Measurements from ENCODE around the gene COL4A1.
A peak's percentile ranks its signal among the peaks of the same experiment; 100 is the strongest.

Gene COL4A1

DNA sequence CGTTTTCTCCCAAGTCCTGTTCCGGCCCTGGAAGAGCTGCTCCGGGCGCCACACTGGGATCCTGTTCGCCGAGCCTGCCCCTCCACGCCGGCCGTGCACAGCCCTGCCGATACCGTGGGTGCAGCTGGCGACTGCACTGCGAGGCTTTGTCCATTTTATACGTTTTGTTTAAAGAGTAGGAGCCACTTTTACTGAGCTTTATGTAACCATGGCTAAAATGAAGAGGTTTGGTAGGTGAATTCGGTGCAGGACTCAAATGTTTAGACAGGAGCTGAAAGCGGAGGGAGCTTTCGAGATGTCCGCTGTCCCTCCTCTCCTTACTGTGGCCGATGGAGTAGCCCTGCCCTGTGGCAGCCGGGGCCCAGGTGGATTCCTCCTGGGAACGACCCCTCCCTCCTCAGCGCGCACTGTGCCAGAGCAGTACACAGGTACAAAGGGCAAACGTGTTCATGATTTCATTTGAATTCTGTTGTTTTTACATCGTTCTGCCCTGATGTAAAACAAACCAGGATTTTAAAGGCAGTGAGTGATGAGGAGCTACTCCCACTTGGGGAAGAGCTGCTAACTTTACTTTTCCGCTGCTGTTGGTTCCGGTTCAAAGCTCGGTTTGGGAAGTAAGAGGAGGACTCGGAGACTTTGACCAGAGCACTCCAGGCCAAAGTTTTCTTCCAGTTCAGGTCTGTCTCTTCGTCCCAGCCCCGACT lies 1.9 kb upstream of the COL4A1 start:
- DNase-seq = peak in 2 of 3 experiments; percentile 72

DNA sequence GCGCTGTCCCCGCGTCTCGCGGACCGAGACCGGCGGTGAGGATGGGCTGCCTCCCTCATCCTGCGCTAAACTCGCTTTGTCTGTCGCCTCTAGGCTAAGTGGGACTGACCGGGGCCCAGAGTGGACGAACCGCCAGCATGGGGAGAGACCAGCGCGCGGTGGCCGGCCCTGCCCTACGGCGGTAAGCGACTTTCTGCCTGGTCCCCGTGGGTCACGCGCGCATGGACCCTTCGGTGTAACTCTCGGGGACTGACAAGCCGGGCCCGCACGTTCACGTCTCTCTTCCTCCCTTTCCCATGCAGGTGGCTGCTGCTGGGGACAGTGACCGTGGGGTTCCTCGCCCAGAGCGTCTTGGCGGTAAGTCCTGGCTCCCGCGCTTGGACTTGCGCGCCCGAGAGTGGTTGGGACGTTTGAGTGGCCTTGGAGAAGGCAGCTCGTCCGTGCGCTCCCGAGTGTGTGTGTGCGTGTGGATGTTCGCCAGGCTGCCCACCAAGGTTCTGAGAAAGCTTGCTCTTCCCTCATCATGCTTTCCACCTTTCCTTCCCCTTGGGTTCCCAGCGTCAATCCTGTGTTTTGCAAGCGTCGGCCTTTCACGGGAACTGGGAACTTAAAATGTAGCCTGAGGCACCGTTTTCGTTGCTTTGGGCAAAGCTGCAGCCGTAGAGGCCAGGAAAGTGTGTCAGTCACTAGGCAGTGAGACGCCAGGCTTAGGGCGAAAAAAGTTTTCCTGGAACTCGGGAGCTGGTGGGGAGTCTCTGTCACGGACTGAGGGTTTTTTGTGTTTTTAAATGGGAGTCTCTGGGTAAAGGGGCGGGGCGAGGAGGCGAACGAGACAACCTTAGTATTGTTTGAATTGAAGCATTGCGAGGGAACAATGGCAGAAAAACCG lies 1.1 kb upstream of the COL4A1 start:
- peak in 2 of 3 experiments; percentile 69 to 72 for DNase-seq

DNA sequence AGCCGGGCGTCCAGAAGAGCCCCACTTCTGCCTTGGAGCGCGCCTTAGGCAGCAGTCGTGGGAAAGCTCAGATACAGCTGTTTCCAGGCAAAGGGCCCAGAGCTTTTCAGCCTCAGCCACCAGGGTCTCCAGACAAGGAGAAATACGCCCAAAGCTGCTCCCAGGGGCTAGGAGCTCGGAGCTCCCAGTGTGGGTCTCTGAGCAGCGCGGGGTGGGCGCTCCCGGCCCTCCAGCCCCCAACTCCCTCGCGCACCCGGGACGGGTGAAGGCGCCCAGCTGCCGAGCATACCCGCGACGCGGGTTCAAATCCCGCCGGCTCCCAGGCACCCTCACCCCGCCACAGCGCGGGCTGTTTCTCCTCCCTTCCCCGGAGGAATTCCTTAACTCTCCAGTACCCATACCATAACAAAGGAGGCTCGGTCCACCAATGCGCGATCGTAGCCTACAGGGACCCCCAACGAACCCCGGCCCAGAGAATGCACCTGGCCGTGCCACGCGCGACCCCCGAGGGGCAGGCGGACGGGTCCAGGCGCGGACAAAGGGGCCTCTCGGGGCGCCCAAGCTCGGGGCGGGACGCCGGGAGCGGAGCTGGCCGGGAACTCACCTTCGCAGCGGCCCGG lies 507 bp downstream of the COL4A1 start:
- DNase-seq = no peak

DNA sequence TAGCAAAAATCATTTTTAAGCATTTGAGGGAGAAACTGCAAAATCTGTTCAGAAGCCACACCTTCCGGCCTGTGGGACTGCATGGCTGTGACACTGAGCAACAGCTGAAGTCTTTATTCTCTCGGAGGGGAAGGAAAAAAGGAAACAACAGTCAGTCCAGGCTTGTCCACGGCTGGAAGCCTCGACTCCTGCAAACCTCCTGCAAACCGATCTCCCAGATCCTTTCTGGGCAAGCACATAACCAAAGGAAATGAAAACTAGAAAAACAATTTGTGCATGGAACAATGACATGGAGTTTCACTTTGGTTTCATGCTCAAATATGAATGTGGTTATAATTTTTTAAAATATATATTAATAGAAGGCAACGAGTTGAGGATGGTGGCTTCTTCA lies 1.0 kb downstream of the COL4A1 start:
- no peak for DNase-seq

DNA sequence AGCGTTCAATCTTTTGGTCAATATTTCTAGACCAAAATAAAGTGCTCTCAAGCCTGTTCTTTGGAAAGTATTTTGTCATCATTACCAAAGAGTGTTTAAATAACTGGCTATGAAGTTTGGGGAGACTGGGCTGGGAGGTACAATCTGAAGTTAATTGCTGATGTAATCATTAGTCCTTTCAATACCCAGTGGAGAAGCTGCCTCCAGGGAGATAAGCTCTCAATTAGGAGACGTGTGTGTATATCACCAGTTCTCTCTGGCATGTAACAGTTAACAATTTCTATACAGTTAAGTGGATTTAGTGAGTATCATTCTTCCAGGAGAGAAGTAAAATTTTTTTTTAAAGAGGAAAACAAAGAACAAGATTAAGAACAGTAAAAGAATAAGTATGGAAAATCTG lies 1.4 kb downstream of the COL4A1 start:
- DNase-seq = peak in 1 of 3 experiments; percentile 45

DNA sequence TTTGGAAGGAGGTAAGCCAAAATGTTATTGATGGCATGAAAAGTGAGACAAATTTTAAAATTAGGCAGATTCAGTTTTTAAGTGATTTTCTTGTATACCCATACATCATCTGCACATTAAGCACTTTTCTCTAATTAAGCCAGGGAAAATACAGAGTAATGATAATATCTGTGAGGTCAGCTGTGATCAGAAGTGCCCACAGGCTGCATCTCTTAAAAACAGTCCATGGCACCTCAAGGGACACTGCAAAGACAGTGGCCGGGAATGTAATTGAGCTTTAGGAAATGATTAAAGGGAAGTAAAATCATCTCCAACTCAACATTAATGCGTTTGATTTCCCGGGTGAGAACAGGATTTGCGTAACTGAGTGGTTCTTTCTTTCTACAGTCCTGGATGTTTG lies 2.0 kb downstream of the COL4A1 start:
- peak in 1 of 3 experiments; percentile 46 for DNase-seq

DNA sequence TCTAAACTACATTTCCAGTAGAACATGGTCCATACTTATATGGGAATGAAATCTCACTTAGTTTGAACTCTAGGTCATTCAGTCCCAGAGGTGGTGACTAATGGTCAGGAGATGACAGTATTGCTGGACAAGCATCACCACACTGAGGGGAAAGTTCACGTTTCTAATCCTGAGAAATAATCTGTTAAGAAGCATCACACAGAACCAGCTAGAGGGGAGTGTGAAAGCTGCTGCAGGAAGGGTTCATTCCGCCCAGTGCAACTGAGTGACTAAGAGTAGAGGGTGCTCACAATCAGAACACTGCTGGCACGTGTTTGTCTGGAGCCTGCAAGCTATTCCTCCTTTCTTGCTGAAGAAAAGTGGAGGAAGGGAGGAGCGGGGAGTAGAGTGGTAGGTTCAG lies 2.7 kb downstream of the COL4A1 start:
- DNase-seq = peak in 1 of 3 experiments; percentile 67

DNA sequence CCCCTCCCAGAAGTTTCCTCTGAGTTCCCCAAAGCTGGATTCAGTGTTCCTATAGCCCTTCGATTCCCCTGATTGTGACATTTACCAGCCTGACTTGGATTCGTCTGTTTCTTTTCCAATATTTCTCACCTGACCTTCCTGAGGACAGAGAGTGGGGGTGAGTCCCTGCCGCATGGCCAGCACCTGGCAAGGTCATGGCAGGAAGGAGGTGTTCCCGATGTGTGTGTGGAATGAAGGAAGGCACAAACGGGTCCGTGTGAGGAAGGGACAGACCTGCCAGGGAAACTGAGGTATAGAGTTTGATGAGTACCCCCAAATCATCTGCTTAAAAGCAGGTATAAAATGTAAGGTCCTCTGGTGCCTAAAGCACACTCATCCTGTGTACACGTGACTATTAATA lies 3.3 kb downstream of the COL4A1 start:
- DNase-seq = no peak

DNA sequence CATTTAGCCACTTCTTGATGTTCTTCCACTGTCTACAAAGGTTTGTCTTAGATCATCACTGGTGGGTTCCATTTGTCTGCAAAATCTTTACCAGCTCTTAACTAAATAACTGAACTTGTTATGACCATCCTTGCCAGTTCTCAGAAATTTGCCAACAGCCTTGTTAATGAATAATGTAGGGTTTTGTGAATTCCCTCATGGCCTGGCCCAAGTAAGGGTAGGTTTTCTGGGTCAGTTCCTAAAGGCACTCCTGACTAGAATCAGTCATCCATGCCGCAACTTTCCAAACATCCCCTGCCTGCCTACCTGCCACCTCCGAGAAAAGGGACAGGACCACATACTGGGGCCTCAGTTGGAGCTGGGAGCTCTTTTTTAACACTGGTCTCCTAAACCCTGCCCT lies 4.0 kb downstream of the COL4A1 start:
- DNase-seq = no peak

DNA sequence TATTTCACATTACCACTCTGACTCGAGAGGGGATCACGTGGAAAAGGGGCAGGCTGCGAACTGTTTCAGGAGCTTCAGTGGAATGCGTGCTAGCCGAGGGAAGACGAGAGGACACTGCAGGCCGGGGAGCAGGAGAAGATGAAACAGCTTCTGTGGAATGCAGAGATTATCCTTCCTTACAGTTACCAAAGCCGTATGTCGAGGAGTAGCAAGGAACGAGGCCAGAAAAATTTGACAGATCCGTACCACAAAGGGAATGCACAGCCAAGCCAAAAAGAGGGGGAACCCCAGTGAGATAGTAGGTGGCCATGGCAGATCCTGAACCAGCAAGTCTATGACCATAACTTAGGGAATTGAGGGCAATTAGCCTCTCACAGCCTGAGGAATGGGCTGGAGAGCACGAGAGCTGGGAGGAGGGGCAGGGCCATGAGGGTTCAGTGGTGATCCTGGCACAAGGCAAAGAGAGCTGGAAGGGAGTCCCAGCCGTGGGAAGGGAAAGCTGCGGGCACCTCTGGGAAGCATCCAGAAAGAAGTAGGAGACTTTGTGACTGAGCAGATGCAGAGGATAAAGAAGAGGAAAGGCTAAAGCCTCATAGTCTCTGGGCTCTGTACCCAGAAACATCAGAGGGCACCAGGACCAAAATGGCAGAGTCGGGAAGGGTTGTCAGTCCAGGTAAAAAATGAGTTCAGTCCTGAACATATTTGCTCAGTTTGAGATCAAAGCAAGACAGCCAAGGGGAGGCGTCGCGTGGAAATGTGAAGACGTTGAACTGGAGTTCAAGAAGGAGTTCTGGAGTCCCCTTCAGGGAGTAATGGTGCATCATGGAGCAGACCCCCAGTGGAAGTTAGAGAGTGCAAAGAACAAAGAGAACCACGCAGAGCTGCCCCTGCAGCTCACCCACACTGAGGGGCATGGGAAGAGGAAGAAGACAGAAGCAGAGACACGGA lies 5.1 kb downstream of the COL4A1 start:
- DNase-seq = no peak

DNA sequence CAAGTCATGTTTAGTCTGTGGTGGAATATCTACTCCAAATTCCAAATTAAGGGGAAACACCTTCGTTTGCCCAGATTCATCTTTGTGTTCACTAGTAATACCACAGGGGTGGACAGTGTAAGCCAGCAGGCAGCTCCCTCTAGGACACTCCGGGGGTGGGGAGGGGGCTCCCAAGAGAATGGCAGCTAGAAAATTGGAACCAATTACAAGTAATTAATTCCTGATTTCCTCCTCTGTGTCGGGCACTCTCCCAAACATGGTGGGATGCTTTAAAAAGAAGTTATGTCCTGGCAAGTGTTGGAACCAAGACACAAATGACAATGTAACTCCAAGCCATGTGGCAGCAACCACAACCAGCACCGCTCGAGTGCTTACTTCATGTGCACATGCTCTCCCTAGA lies 5.9 kb downstream of the COL4A1 start:
- no peak for DNase-seq

DNA sequence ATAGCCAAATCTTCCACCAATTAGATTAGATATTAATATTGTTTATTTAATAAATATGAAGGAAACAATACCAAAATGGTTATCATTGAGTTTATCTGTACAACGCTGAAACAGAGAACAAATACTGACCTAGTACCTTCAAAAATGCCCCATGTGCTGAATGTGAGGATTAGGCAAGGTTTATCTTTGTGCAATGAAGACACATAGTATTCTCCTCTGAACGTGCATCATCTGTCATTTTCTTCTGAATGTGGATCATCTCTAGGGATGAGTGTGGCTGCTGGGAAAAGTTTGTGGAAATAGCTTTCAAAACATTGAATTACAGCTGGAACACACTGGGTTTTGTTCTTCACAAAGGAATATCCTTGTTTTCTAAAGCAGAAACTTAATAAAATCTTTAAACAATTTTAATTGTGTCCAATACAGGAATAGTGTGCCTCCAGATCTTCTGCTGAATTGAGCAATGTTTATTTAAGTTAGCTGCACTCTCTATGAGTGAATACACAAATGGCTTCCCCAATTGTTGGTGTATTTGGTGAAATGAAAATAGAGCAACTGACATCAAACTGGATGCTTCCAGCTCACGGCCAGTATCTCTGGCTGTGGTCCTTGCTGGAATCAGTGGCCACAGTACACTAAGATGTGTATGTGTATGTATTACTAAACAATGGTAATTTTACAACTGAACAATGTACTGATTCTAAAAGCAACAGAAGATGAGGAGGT lies 6.7 kb downstream of the COL4A1 start:
- DNase-seq = no peak

DNA sequence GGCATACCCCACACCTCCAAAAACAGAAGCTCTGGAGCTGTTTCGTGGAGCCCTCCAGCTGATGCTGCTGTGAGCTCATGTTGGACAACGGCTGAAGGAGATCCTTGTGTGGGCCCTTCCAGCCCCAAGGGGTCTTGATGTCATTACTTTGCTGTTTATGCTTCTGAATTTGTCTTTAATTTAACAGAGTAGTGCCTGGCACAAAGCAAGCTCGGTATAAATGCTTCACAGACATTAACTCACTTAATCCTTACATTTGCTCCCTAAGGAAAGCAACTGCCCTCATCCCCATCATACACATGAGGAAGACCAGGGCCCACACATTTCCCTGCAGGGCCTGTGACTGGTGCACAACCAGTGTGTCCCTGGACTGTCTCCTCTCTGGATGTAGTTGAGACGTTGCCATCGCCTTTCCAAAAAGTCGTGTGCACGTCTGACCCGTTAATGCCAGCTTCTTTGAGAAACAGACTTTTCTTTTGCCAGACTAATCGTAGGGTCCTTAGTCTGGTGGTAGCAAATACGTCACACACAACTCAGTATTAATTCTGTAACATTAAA lies 7.6 kb downstream of the COL4A1 start:
- no peak for DNase-seq

DNA sequence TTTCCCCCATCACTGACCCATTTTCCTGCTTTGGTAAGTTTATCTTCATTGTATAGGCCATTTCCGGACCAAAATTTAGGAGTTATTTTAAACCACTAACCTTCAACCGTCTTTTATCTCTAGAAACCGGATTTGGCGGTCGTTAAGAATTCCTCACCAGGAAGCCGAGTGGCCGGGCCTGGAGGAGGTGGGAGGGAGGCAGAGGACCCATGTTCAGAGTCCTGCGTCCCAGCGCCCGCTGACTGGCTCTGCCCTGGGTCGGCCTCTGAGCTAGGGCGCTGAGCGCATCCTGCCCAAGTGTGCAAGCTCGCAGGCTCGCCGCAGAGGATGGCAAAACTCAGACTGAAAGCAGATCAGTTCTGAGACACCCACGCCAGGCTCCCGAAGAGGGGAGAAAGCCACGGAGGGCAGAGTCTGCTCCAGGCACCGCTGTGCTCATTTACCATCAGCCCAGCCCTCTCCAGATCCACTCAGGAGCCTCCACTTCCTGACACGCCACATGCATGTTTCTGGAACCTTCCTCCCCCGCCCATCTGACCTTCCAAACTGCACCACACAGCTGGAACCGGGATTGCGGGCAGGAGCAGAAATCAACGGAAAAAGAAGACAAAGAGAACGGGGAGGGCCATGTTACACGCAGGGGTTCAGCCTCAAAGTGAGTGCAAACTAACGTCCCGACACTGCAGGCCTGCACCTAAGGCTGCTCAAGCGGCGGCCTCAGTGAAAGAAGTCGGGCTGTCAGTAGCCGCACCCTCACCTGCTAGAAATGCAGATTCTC lies 8.3 kb downstream of the COL4A1 start:
- no peak for DNase-seq

DNA sequence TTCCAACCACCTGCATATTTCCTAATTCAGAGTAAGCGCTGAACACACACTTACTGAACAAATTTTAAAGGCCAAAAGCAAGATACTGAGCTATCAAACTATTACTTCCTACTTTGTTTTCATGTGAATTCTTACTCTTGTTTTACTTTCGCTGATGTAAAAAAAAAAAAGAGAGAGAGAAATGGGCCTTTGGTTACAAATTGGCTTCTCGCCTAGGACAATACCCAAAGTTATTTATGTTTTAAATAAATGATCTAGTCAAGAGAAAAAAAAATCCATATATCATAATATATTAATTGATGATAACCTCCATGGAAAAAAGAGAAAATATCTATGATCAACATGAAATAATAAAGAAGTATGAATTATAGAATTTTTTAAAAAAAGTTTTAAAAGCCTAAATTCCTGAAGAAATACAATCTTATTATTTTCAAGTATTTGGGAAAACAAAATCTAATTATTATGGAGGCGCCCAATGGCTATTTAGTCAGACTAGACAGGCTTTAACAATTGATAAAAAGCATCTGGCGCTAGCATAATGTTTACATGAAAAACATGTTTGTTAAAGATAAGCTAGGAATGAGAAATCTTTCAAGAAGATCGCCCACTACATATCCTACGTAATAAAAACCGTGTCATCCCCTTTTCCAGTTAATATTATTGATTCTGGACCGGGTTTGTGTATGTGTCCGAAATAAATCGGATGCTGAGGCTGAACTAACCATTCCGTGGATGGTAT lies 9.0 kb downstream of the COL4A1 start:
- DNase-seq = no peak

DNA sequence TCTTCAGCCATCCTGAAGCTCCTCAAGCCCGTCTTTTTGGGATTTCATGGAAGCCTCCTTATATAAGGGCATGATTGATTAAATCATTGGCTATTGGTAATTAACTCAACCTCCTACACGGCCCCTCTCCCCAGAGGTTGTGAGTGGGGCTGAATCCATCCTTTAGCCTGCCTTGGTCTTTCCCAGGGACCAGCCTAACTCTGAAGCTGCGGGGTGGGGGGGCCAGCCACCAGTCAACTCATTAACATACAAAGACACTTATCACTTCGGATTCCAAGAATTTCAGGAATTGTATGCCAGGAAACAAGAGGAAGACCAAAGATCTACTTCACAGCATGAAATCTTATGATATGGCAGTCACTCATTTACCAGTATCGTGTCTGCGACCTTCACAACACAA lies 9.9 kb downstream of the COL4A1 start:
- DNase-seq = no peak

DNA sequence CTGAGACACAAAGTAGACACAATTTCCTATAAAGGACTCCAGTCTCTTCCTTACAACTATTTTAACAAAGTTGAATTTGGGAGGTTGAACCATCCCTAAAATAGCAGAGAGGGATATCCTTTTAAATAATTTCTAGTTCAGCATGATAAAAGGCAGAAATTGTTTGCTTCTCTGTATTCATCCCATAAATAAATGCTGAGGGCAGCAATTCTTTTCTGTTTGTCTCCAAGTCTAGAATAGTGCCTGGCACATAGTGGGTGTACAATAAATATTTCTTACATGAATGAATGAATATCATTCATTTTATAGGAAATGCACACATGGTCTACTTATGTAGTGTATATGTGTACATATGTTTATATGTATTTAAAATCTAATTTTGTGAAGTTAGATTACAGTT lies 12.3 kb downstream of the COL4A1 start:
- DNase-seq = no peak

DNA sequence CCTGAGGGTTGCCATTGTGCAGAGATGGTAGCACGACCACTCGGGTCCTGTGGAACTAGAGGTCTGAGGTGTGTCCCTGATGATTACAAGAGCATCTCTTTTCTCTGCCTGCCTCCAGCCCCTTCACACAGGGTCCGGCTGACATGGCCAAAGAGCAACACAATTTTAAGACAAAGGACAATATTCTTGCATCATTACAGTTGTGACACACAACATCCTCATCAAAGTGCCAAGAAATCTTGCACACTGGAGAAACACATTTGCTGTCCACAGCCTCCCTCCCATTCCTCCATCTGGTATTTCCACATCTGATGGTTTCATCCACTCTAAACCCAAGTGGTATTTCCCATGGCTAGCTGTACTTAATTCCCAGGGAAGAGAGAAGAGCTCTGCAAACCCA lies 12.8 kb downstream of the COL4A1 start:
- DNase-seq = no peak

DNA sequence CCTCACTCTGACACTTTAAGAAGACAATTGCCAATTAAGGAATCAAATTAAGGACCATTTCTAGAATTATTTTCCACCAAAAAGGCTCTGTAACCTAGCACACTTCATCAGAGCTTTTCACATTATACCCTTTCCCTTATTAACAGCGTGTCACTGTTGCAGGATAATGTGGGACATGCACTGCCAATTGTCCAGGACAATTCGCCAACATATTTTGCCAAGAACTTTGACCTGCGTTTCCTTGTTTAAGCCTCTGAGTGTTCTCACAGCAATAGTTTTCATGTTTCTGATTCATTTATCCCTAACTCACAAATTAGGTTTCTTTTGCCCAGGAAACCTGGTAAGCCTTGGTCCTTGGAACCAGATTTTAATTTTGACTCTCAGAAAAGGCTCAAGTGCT lies 13.3 kb downstream of the COL4A1 start:
- DNase-seq = no peak

DNA sequence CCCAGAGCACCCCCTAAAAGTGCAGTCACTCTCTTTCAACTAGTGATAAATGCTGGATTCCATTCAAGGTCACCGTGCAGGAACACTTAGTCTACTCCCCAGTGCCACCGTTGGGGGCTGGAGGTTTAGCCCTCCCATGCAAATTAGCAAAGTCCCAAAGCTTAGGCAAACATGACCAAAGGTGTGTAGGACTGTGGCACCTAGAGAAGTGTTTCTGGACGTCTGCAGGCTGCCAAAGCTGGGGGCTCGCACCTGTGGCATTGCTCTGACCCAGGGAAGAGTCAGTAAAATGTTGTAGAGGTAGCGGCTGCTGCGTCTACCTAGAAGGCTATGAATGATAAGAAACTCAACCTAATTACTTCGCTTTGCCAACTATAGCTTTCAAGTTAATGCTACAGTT lies 13.9 kb downstream of the COL4A1 start:
- no peak for DNase-seq

All from NCI-H1417 (cell line).